Activated B cell treated with CpG ODN at 0.5 μM for 24 hours (primary cell): ENCODE results near the gene NOSTRIN. TPM values are rescaled to one million over a fixed set of nuclear protein-coding genes. Genes with fewer than 3 reads are reported as not detected.

Experiments used
- ATAC-seq: fragments of 200-7000 bp; cut with Tn5 transposase; one replicate; pipeline ENCODE4 v1.10.0; 2021; ENCODE audit warnings: low read depth, mild to moderate bottlenecking, moderate library complexity
- CTCF ChIA-PET: fragments of 350-600 bp; sonication (Branson Sonifier 250); formaldehyde crosslinking; loops from one replicate; lab custom pipeline; 2021; ENCODE audit warnings: antibody characterized with exemption; lab: Charles Lee
- POLR2A ChIA-PET: fragments of 350-600 bp; sonication (Branson Sonifier 250); formaldehyde crosslinking; loops from one replicate; lab custom pipeline; 2021; ENCODE audit warnings: antibody characterized with exemption; lab: Charles Lee
- DNase-seq: peaks from one replicate; pipeline ENCODE4 v3.0.0; 2022
- H3K27ac Mint-ChIP-seq: one replicate; pipeline ENCODE4 v1.8.0; 2020; ENCODE audit warnings: mixed read lengths
- H3K27me3 Mint-ChIP-seq: one replicate; pipeline ENCODE4 v1.8.0; 2021; ENCODE audit warnings: mixed read lengths
- H3K36me3 Mint-ChIP-seq: one replicate; pipeline ENCODE4 v1.8.0; 2021; ENCODE audit warnings: low read depth, mixed read lengths
- H3K4me1 Mint-ChIP-seq: one replicate; pipeline ENCODE4 v1.8.0; 2021; ENCODE audit warnings: mixed read lengths
- H3K4me3 Mint-ChIP-seq: one replicate; pipeline ENCODE4 v1.8.0; 2020; ENCODE audit warnings: mild to moderate bottlenecking, mixed read lengths
- H3K9me3 Mint-ChIP-seq: one replicate; pipeline ENCODE4 v1.8.0; 2020; ENCODE audit warnings: mixed read lengths
- intact Hi-C: fragments of 100-400 bp; cut with micrococcal nuclease; formaldehyde crosslinking; loops from one replicate; pipeline ENCODE4 v1.15.1; 2024
- total RNA-seq: library from RNA; stranded (reverse); gene quantifications from 2 replicates; pipeline ENCODE4 v1.2.3, GENCODE V29; 2022
- TF ChIP-seq, protein P1 (sequence below): fragments of 200-600 bp; IDR thresholded peaks from one replicate; pipeline ENCODE4 v1.8.0; 2022; ENCODE audit warnings: antibody characterized with exemption, mild to moderate bottlenecking

The NOSTRIN gene
- total RNA-seq, 1 donor from 2014 or later = not detected

- no peak for DNase-seq
- peaks cover 15% of the 10 kb centered on the region for H3K27me3 Mint-ChIP-seq
- peaks cover 5% of the 10 kb centered on the region for H3K4me1 Mint-ChIP-seq
- H3K27ac Mint-ChIP-seq = no peak overlapping the region
- peaks cover 3% of the 10 kb centered on the region for H3K9me3 Mint-ChIP-seq
- intact Hi-C loops = no loop called here
- CTCF ChIA-PET = interaction anchor here (1.3 to 1.4 kb wide), 2 partner anchors 9 to 11 kb away, joined by 3 read pairs; no protein-coding TSS in a partner anchor
- POLR2A ChIA-PET = no interaction called here
- no peak overlapping the region for H3K4me3 Mint-ChIP-seq
- no peaks in the 10 kb centered on the region for H3K36me3 Mint-ChIP-seq
- no peak for ATAC-seq
- TF ChIP-seq, protein P1, sequence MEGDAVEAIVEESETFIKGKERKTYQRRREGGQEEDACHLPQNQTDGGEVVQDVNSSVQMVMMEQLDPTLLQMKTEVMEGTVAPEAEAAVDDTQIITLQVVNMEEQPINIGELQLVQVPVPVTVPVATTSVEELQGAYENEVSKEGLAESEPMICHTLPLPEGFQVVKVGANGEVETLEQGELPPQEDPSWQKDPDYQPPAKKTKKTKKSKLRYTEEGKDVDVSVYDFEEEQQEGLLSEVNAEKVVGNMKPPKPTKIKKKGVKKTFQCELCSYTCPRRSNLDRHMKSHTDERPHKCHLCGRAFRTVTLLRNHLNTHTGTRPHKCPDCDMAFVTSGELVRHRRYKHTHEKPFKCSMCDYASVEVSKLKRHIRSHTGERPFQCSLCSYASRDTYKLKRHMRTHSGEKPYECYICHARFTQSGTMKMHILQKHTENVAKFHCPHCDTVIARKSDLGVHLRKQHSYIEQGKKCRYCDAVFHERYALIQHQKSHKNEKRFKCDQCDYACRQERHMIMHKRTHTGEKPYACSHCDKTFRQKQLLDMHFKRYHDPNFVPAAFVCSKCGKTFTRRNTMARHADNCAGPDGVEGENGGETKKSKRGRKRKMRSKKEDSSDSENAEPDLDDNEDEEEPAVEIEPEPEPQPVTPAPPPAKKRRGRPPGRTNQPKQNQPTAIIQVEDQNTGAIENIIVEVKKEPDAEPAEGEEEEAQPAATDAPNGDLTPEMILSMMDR = no peak
Measured at GRCh38 chr2:168912466-168912865, 110.0 kb downstream of the NOSTRIN start.

GRCh38 chr2:168912901-168913369 is 110.5 kb downstream of the NOSTRIN start:
- H3K4me1 Mint-ChIP-seq = peaks cover 5% of the 10 kb centered on the region
- CTCF ChIA-PET = interaction anchor here (1.3 to 1.4 kb wide), 2 partner anchors 9 to 10 kb away, joined by 3 read pairs; no protein-coding TSS in a partner anchor
- H3K27me3 Mint-ChIP-seq = peaks cover 12% of the 10 kb centered on the region

DNA sequence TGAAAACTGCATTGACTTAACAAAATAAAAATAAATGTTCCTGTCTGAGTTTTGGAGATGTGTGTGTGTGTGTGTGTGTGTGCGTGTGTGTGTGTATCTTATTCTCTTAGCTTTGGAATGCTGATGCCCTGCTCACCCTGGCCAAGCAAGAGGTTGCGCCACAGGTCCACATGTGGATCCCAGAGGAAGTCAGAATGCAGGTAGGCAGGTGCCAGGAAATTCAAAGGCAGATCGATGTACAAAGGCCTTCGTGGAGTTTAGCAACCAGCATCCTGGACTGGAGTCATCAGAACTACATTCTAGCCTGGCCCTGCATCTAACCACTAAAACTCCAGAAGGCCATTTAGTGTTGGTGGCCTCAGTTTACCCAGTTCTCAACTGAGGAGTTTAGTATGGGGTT is 111.1 kb downstream of the NOSTRIN start:
- peaks cover 3% of the 10 kb centered on the region for H3K9me3 Mint-ChIP-seq
- no peaks in the 10 kb centered on the region for H3K36me3 Mint-ChIP-seq
- TF ChIP-seq, protein P1 = no peak
- H3K27me3 Mint-ChIP-seq = peaks cover 12% of the 10 kb centered on the region
- no peak overlapping the region for H3K27ac Mint-ChIP-seq
- peaks cover 5% of the 10 kb centered on the region for H3K4me1 Mint-ChIP-seq
- no peak overlapping the region for H3K4me3 Mint-ChIP-seq
- DNase-seq (no peak), ATAC-seq (no peak)
- CTCF ChIA-PET = interaction anchor here (1.4 kb wide), 1 partner anchor 9 kb away, joined by 3 read pairs; no protein-coding TSS in a partner anchor
- POLR2A ChIA-PET = no interaction called here
- intact Hi-C loops = no loop called here

More at GRCh38 chr2:168912901-168913369, 110.5 kb downstream of the NOSTRIN start:
- H3K4me3 Mint-ChIP-seq = peak overlapping the region; percentile 44
- H3K27ac Mint-ChIP-seq = no peak overlapping the region
- TF ChIP-seq, protein P1 = no peak
- POLR2A ChIA-PET = no interaction called here
- H3K36me3 Mint-ChIP-seq = no peaks in the 10 kb centered on the region
- intact Hi-C loops = no loop called here
- DNase-seq = no peak
- ATAC-seq = no peak
- H3K9me3 Mint-ChIP-seq = peaks cover 3% of the 10 kb centered on the region

Other genes with a start within 250 kb of the NOSTRIN start
- 0.18 and 0.95 TPM in 2 replicates for gene SPC25, start 87.8 kb downstream of the NOSTRIN start, total RNA-seq
- not detected in 2 replicates for gene G6PC2, start 98.7 kb downstream of the NOSTRIN start, total RNA-seq
- 0.05 TPM in 1 of 2 replicates, not detected in the other for gene ABCB11, start 228.7 kb downstream of the NOSTRIN start, total RNA-seq